ENCODE data around the gene CECR2.

The CECR2 gene

DNA sequence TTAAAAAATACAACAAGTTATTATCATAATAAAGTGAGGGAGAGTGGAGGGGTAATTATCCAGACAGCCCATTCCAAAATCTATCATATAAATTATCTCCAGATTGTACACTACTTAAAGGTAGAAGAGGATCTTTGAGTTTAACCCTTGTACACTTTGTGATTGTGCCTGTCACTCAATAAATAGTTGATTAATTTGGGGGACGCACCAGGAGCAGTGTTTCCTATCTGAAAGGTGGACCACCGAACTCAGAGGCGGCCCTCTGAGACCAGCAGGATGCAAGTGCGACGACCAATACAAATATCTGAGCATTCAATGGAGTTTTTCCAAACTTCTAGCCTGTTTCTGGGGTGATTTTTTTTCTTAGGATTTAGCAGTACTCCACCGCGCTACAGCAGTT is 1.1 kb upstream of the CECR2 start:
- DNase-seq (ENCODE audit: low spot score), result no peak

- peak; percentile 56 for DNase-seq (ENCODE audit: low spot score)
Observed at GRCh38 chr22:17368554-17369438, 464 bp upstream of the CECR2 start.

- DNase-seq (ENCODE audit: low spot score), result no peak
Observed at GRCh38 chr22:17370026-17370765, 936 bp downstream of the CECR2 start.

DNA sequence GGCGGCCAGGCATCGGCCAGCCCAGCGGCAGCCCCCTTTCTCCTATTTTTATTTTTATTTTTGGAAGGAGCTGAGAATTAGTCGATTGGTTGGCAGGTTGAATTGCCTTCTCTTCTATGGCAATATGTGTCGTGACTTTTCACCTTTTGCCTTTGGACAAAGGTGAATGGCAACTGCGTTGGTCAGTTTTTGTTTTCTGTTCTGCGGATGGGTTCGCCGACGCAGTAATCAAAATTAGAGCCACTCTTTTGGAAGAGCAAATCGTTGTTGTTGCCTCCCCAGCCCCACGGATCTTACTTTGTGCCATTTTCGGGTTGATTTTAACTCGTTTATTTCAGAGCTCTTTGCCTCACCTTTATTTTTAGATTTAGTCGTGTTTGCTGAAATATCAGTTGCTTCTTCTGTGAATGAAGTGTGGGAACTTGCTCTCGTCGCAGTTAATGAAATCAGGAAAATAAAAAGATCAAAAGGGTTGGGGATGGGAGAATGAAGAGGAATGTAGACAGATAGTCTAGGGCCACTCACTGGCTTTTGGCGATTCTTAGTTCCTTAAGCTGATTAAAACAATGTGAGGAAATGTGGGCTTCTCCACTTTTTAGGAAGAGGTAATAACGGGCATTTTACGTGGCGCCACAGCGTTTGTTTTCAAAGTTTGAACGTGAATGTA is 1.6 kb downstream of the CECR2 start:
- no peak for DNase-seq (ENCODE audit: low spot score)

- DNase-seq (ENCODE audit: low spot score), result no peak
Observed at GRCh38 chr22:17371448-17371847, 2.2 kb downstream of the CECR2 start.

GRCh38 chr22:17373855-17374254 is 4.6 kb downstream of the CECR2 start:
- DNase-seq (ENCODE audit: low spot score), result no peak

GRCh38 chr22:17375914-17376614 is 6.8 kb downstream of the CECR2 start:
- DNase-seq (ENCODE audit: low spot score), result no peak

GRCh38 chr22:17376950-17377349 is 7.7 kb downstream of the CECR2 start:
- DNase-seq (ENCODE audit: low spot score), result no peak

DNA sequence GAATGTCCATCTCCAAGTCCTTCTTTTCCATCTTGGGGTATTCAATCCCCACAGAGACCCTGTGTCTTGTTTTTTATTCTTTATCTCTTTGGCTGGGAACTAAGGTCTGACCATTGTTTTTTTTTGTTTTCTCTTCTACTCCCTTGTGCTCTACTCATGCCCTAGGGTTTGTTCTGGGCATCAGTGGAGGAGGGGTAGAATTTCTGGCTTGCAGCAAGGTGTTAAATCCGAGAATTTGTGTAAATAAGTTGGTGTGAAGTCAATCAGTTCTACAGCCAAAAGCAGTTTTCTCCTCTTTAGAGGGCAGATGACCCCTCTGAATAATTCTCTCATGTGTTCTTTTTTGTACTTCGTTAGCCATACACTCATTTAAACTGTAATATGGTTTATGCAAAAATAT is 10.7 kb downstream of the CECR2 start:
- no peak for DNase-seq (ENCODE audit: low spot score)

DNA sequence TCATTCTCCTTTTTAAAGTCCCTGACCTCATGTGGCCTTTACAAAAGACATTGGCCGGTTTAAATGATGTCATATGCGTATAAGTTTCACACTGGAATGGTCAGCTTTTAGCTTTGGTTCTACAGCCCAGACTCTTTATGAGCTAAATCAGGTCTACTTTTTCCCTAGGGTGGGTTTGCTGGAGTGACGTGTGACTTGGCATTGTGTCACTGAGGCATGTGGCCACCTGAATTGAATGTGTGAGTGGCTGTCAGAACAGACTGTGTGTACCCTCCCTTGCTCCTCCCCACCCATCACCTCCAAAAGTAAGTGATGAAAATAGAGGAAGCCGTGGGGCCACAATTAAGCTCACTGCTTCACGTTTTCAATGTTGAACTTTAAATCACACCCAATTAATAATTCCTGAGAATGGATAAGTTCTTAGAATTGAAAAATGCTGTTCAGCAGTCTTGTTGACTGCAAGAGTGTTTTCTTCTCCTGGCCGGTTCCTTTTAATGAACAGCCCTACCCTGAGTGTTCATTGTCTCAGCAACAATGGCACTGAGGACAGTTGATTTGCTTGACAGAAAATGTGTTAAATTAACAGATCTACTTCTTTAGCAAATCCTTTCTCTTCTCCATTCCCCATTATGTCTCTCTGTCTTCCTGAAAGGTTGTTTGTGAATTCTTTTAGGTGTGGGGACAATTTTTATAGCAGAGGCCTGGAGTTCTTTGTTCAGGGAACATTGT is 11.3 kb downstream of the CECR2 start:
- no peak for DNase-seq (ENCODE audit: low spot score)

DNA sequence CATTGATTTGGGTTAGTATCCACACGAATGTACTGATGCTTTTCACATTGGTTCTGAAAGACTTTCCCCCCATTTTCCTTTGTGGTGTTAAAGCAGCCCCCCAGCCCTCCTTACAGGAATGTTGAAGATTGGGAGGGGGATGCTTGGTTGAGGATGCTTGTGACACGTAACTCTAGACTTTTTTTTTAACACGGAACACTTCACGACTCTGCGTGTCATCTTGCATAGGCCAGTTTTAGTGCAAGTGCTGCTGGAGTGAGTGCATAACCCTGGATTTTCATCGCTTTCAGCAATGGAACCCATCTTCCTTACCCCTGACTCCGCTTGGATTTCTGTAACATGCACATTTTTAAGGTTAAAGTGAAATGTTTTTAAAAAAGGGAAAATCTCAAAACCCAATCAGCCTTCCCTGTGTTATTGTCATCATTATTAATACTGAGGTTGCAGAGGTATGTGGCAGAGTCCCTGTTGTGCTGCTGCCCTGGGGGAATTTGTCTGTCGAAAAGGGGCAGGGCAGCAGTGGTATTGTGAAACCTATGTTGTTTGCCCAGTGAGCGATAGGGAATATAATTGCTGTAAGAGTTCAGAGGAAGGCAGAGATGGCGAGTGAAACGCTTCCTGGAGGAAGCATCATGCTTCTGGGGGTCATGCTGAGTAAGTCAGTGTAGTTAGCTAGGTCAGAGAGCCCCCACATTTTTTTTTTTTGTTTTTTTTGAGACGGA is 12.1 kb downstream of the CECR2 start:
- no peak for DNase-seq (ENCODE audit: low spot score)

DNA sequence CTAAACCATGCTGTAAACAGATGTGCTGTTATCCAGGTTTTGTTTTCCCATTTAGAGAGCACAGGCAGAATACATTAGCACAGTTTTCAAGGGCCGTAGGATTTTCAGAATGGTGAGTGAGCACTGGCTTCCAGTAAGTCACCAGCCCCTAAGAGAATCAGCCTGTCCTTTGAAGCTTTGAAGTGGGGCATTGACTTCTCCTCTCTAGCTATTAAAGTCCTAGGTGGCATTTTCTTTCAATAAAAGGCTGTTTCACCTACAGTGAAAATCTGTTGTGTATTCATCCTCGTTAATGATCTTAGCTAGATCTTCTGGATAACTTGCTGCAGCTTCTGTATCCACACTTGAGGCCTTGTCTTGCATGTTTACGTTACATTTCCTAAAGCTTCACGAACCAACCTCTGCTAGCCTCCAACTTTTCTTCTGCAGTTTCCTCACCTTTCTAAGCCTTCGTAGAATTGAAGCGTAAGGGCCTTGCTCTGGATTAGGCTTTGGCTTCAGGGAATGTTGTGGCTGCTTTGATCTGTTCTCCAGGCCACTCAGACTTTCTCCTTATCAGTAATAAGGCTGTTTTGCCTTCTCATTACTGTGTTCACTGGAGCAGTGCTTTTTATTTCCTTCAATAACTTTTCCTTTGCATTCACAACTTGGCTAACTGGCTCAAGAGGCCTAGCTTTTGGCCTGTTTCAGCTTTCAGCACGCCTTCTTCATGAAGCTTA is 15.5 kb downstream of the CECR2 start:
- no peak for DNase-seq (ENCODE audit: low spot score)

DNA sequence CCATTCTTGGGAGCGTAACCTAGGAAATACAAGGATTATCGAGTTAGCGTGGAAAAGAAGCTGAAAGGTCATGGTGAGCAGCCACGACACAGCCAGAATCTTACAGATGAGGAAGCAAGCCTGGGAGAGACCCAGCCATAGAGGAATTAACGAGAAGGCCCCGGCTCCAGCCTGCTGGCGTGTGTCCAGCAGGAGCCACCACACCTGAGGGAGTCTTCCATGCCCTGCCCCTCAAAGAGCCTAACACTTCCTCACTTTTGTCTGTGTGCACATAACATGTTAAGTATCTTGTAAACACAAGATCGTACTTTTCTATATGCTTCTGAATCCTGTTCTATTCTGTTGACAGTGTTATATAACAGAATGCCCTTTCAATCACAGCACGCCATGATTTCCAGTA is 18.1 kb downstream of the CECR2 start:
- no peak for DNase-seq (ENCODE audit: low spot score)

DNA sequence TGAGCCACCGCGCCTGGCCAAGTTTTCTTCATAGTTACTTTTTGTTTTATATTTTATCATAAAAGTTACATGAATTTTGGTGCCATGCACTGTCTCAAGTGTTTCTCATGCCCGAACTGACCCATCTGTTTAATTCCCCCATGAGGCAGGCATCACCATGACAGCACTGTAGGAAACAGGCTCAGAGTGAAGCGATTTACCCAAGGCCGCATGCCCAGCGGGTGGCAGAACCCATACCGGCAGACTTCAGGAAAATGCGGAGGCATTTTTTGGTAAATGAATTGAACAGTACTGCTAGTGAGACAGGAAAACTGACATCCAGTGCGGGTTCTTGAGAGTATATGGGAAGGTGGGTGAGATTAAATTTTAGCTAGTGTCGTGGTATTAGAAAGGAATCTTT is 19.0 kb downstream of the CECR2 start:
- DNase-seq (ENCODE audit: low spot score), result no peak

DNA sequence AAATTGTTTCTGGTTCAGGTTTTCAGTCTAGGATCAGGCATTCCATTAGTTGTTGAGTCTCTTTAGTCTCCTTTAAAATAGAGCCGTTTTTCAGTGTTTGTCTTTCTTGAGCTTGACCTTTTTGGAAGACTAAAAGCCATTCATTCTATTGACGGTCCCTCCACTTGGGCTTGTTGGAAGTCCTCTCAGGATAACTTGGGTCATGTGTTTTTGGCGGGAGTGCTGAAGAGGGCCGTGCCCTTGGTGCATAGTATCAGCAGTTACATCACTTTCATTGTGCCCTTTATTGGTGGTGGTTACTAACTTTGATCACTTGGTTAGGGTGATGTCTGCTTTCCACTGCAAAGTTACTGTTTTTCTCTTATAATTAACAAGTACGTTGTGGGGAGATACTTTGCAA is 20.8 kb downstream of the CECR2 start:
- no peak for DNase-seq (ENCODE audit: low spot score)

- no peak for DNase-seq (ENCODE audit: low spot score)
Observed at GRCh38 chr22:17396516-17396915, 27.3 kb downstream of the CECR2 start.

- no peak for DNase-seq (ENCODE audit: low spot score)
Observed at GRCh38 chr22:17397756-17398547, 28.7 kb downstream of the CECR2 start.

DNA sequence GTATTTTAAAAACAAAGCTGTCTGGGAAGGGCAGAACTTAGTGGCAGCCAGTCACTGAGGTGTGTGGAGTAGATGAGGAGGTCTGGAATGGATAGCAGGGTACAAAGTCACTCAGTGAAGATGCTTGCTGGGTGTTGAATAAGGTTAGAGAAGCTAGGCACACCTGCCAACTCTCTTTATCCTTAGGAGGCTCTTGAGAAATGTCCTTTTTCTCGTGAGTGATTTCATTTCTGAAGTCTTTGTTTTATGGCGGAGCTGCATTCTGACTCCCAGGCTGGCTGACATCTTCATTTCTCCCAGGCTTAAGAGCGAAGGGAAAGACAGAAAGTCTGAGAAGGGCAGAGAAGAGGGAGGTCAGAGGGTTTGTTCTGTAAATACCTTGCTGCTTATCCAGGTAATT is 31.0 kb downstream of the CECR2 start:
- DNase-seq (ENCODE audit: low spot score), result no peak

DNA sequence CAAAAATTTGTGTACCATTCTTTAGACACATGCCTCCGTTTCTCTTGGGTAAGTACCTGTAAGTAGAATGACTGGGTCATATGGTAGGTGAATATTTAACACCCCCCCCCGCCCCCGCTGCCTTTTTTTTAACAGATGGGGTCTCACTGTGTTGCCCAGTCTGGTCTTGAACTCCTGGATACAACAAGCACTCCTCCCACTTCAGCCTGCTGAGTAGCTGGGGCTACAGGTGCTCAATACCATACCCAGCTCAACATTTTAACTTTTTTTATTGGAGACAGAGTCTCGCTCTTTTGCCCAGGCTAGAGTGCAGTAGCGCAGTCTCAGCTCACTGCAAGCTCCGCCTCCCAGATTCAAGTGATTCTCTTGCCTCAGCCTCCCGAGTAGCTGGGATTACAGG is 32.5 kb downstream of the CECR2 start:
- DNase-seq (ENCODE audit: low spot score), result no peak
